IMR-90 (cell line): Measurements from ENCODE around the gene AHSG. TPM values are rescaled to one million over a fixed set of nuclear protein-coding genes. Genes with fewer than 3 reads are reported as not detected.

ENCODE experiments used
- ATAC-seq: fragments of 200-7000 bp; cut with Tn5 transposase; 2 replicates; pipeline ENCODE4 v1.9.1; 2020; ENCODE audit warnings: low read depth, mild to moderate bottlenecking, moderate library complexity
- BruUV-seq: library from RNA; stranded (reverse); fragments of 400-500 nt; replicated peaks from 2 replicates; lab custom pipeline; 2021; lab: Mats Ljungman, UMichigan
- CTCF ChIA-PET: fragments of 300-600 bp; formaldehyde crosslinking; extraction: SDS; loops from one replicate; lab custom pipeline; 2021; ENCODE audit warnings: antibody characterized with exemption; lab: Yijun Ruan, JAX
- POLR2A ChIA-PET: fragments of 300-600 bp; sonication (Branson Sonifier 250); formaldehyde crosslinking; loops from one replicate; lab custom pipeline; 2022; ENCODE audit warnings: antibody characterized with exemption; ENCODE audit not compliant: unreplicated experiment; lab: Charles Lee
- DNase-seq: peaks from one replicate; pipeline ENCODE4 v3.0.0; 2013
- H2AFZ ChIP-seq: replicated peaks from 2 replicates; pipeline ENCODE3; 2013; ENCODE audit warnings: low read length, mild to moderate bottlenecking; ENCODE audit not compliant: poor library complexity
- H2AK5ac ChIP-seq: 2 replicates; pipeline ENCODE4 v1.6.1; 2013; ENCODE audit warnings: low read depth, low read length, inconsistent platforms
- H2AK9ac ChIP-seq: replicated peaks from 2 replicates; pipeline ENCODE3; 2013; ENCODE audit warnings: mild to moderate bottlenecking, low read depth, low read length, moderate library complexity; ENCODE audit not compliant: poor library complexity
- H2BK120ac ChIP-seq: 2 replicates; pipeline ENCODE4 v1.6.1; 2013; ENCODE audit warnings: low read depth, low read length, inconsistent platforms
- H2BK15ac ChIP-seq: 3 replicates; pipeline ENCODE4 v1.6.1; 2013; ENCODE audit warnings: low read depth, low read length, inconsistent platforms
- H2BK20ac ChIP-seq: 2 replicates; pipeline ENCODE4 v1.6.1; 2013; ENCODE audit warnings: low read depth, mild to moderate bottlenecking, inconsistent platforms, low read length, moderate library complexity
- H2BK5ac ChIP-seq: 2 replicates; pipeline ENCODE4 v1.6.1; 2013; ENCODE audit warnings: mild to moderate bottlenecking, low read depth, low read length, inconsistent platforms; ENCODE audit not compliant: poor library complexity, severe bottlenecking
- H3K14ac ChIP-seq: replicated peaks from 2 replicates; pipeline ENCODE4 v1.6.1; 2013; ENCODE audit warnings: low read depth, low read length, inconsistent platforms
- H3K18ac ChIP-seq: 2 replicates; pipeline ENCODE4 v1.6.1; 2013; ENCODE audit warnings: low read depth, low read length, control low read depth
- H3K23ac ChIP-seq: 2 replicates; pipeline ENCODE4 v1.6.1; 2013; ENCODE audit warnings: low read depth, low read length, inconsistent platforms
- H3K27ac ChIP-seq: 2 replicates; pipeline ENCODE4 v1.5.1; 2013; ENCODE audit warnings: mild to moderate bottlenecking, control low read depth, low read length; ENCODE audit not compliant: insufficient read depth
- H3K27me3 ChIP-seq: 2 replicates; pipeline ENCODE4 v1.6.1; 2013; ENCODE audit warnings: low read length; ENCODE audit not compliant: control insufficient read depth, insufficient read depth
- H3K36me3 ChIP-seq: 2 replicates; pipeline ENCODE4 v1.6.1; 2013; ENCODE audit warnings: low read length, mixed read lengths; ENCODE audit not compliant: control insufficient read depth, insufficient read depth
- H3K4ac ChIP-seq: 2 replicates; pipeline ENCODE4 v1.6.1; 2013; ENCODE audit warnings: low read depth, low read length, inconsistent platforms
- H3K4me1 ChIP-seq: 2 replicates; pipeline ENCODE4 v1.6.1; 2013; ENCODE audit warnings: low read length, mixed read lengths; ENCODE audit not compliant: control insufficient read depth, insufficient read depth
- H3K4me2 ChIP-seq: 2 replicates; pipeline ENCODE4 v1.6.1; 2013; ENCODE audit warnings: low read depth, mild to moderate bottlenecking, control low read depth, low read length, moderate library complexity
- H3K4me3 ChIP-seq: 2 replicates; pipeline ENCODE4 v1.5.1; 2013; ENCODE audit warnings: low read depth, mild to moderate bottlenecking, control low read depth, low read length, moderate library complexity; ENCODE audit not compliant: insufficient read depth
- H3K56ac ChIP-seq: 2 replicates; pipeline ENCODE4 v1.6.1; 2013; ENCODE audit warnings: low read length, inconsistent platforms; ENCODE audit not compliant: insufficient read depth; ENCODE audit errors: extremely low read depth
- H3K79me1 ChIP-seq, 2 experiments: 2 replicates each; pipeline ENCODE4 v1.6.1; 2013; ENCODE audit warnings: low read length in 2 of 2, inconsistent platforms in 1 of 2, low read depth in 1 of 2
- H3K9ac ChIP-seq: 2 replicates; pipeline ENCODE4 v1.6.1; 2013; ENCODE audit warnings: low read depth, low read length, control low read depth
- H3K9me1 ChIP-seq: 2 replicates; pipeline ENCODE4 v1.6.1; 2013; ENCODE audit warnings: low read length, inconsistent platforms; ENCODE audit not compliant: insufficient read depth
- H3K9me3 ChIP-seq: 2 replicates; pipeline ENCODE4 v1.6.1; 2013; ENCODE audit warnings: low read length; ENCODE audit not compliant: control insufficient read depth, insufficient read depth
- H4K20me1 ChIP-seq: 2 replicates; pipeline ENCODE4 v1.6.1; 2013; ENCODE audit warnings: low read length, inconsistent platforms; ENCODE audit not compliant: insufficient read depth
- H4K5ac ChIP-seq: 2 replicates; pipeline ENCODE4 v1.6.1; 2013; ENCODE audit warnings: mild to moderate bottlenecking, low read depth, low read length, control low read depth
- H4K8ac ChIP-seq, 2 experiments: 2 replicates each; pipeline ENCODE4 v1.6.1; 2013; ENCODE audit warnings: low read depth in 2 of 2, low read length in 2 of 2, control low read depth in 1 of 2, inconsistent platforms in 1 of 2
- H4K91ac ChIP-seq: 2 replicates; pipeline ENCODE4 v1.6.1; 2013; ENCODE audit warnings: low read depth, low read length, inconsistent platforms; ENCODE audit not compliant: insufficient read depth
- BHLHE40 ChIP-seq: fragments of 150-350 bp; IDR thresholded peaks from 2 replicates; pipeline ENCODE4 v1.6.1; 2016; ENCODE audit warnings: mild to moderate bottlenecking, low read depth, low read length
- CEBPB ChIP-seq: IDR thresholded peaks from 2 replicates; pipeline ENCODE4 v1.6.1; 2012; ENCODE audit warnings: low read depth, low read length, improper control_type of control experiment
- CHD1 ChIP-seq: IDR thresholded peaks from 2 replicates; pipeline ENCODE4 v1.6.1; 2012; ENCODE audit warnings: low read depth, low read length, improper control_type of control experiment
- FOS ChIP-seq: fragments of 150-350 bp; IDR thresholded peaks from 2 replicates; pipeline ENCODE4 v1.6.1; 2016; ENCODE audit warnings: low read depth, low read length
- MAFK ChIP-seq: IDR thresholded peaks from 2 replicates; pipeline ENCODE4 v1.6.1; 2012; ENCODE audit warnings: low read depth, low read length, improper control_type of control experiment
- MAZ ChIP-seq: IDR thresholded peaks from 2 replicates; pipeline ENCODE4 v1.6.1; 2012; ENCODE audit warnings: low read depth, mild to moderate bottlenecking, low read length, improper control_type of control experiment, moderate library complexity, borderline replicate concordance
- MXI1 ChIP-seq: IDR thresholded peaks from 2 replicates; pipeline ENCODE4 v1.6.1; 2012; ENCODE audit warnings: low read depth, mild to moderate bottlenecking, low read length, moderate library complexity, borderline replicate concordance
- NFE2L2 ChIP-seq: fragments of 150-350 bp; IDR thresholded peaks from 2 replicates; pipeline ENCODE4 v1.6.1; 2016; ENCODE audit warnings: low read depth, mild to moderate bottlenecking, low read length
- POLR2A ChIP-seq: IDR thresholded peaks from 2 replicates; pipeline ENCODE4 v1.6.1; 2012; ENCODE audit warnings: mild to moderate bottlenecking, low read depth, low read length
- RAD21 ChIP-seq: IDR thresholded peaks from 2 replicates; pipeline ENCODE4 v1.6.1; 2012; ENCODE audit warnings: low read length, improper control_type of control experiment
- RCOR1 ChIP-seq: IDR thresholded peaks from 2 replicates; pipeline ENCODE4 v1.6.1; 2012; ENCODE audit warnings: mild to moderate bottlenecking, low read length, improper control_type of control experiment; ENCODE audit not compliant: insufficient replicate concordance
- RFX5 ChIP-seq: IDR thresholded peaks from 2 replicates; pipeline ENCODE4 v1.8.0; 2012; ENCODE audit warnings: low read depth, mild to moderate bottlenecking, low read length, moderate library complexity
- SMC3 ChIP-seq: fragments of 150-350 bp; IDR thresholded peaks from 2 replicates; pipeline ENCODE4 v1.6.1; 2016; ENCODE audit warnings: low read depth, mild to moderate bottlenecking, antibody characterized with exemption, low read length, moderate library complexity
- WGBS, 2 experiments: methylation state at CpG; one replicate each; pipeline versions ENCODE4 v1.1.5 to v1.1.7; 2013; ENCODE audit warnings: missing lambda C conversion rate in 2 of 2; ENCODE audit not compliant: insufficient read length in 1 of 2; ENCODE audit errors: extremely low coverage in 2 of 2; 5-methylcytosine and 5-hydroxymethylcytosine counted together
- dilution Hi-C: fragments of 300-500 bp; cut with HindIII; formaldehyde crosslinking; loops from one replicate; pipeline ENCODE4 v1.14.3; 2018; ENCODE audit warnings: low sequenced_read_pairs; ENCODE audit not compliant: unreplicated experiment
- in situ Hi-C: fragments of 300-500 bp; cut with MboI; formaldehyde crosslinking; loops from 3 replicates; pipeline ENCODE4 v1.14.3; 2019; ENCODE audit warnings: low sequenced_read_pairs, inconsistent platforms, mixed read lengths
- intact Hi-C: fragments of 100-400 bp; cut with micrococcal nuclease; formaldehyde crosslinking; loops from 2 replicates; pipeline ENCODE4 v1.10.0; 2022
- polyA plus RNA-seq, 3 experiments: library from polyadenylated mRNA; depleted of rRNA; stranded (reverse); fragments of >200 nt; gene quantifications; 2 replicates each; pipeline ENCODE4 v1.2.3, GENCODE V29; 2012; ENCODE audit warnings: low replicate concordance in 1 of 3
- total RNA-seq: library from RNA; depleted of rRNA; stranded (reverse); fragments of >200 nt; gene quantifications from 2 replicates; pipeline ENCODE4 v1.2.3, GENCODE V29; 2012
- TF ChIP-seq, protein P1 (sequence below): fragments of 150-350 bp; IDR thresholded peaks from 2 replicates; pipeline ENCODE4 v1.6.1; 2017; ENCODE audit warnings: mild to moderate bottlenecking, antibody characterized with exemption, low read length, low read depth
- TF ChIP-seq, protein P2 (sequence below): fragments of 150-350 bp; IDR thresholded peaks from 2 replicates; pipeline ENCODE4 v1.6.1; 2016; ENCODE audit warnings: low read depth, mild to moderate bottlenecking, low read length, moderate library complexity, borderline replicate concordance
- TF ChIP-seq, protein P3 (sequence below): conservative IDR thresholded peaks from 2 replicates; pipeline ENCODE4 v1.5.1; 2012; ENCODE audit warnings: mild to moderate bottlenecking, low read depth, low read length, improper control_type of control experiment

AHSG gene
- total and polyA plus RNA-seq, 2 of the 4 experiments (the other 2 are of a cell fraction), result not detected

DNA sequence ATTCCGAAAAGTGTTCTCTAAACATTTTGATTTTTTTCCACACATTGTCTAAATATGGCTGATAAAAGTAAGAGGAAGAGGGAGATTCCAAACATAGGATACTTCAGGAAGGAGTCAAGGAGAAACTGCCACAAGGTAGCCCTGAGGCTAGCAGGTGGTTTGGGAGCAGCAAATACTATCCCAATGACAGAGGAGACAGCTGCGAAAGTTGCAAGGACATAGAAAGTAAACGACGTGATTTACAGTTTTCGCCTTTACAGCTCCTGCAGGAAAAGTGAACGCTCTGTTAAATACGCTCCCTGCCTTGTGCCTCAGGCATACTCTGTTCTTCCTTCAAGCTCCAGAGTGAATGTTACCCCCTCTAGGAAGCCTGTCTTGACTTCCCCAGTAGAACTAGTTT, 23.7 kb downstream of the AHSG start:
- H3K14ac ChIP-seq, result no peak overlapping the region
- no peak overlapping the region for H3K4me2 ChIP-seq
- H2AFZ ChIP-seq, result no peak overlapping the region
- H3K9me3 ChIP-seq, result no peaks in the 10 kb centered on the region
- BruUV-seq, result no TSS peak
- H3K56ac ChIP-seq, result no peak overlapping the region
- H4K5ac ChIP-seq, result no peak overlapping the region
- H3K18ac ChIP-seq, result no peak overlapping the region
- 81% methylated on average over 6 of the region's 7 CpGs; no CpG with 5 or more reads in 1 of the 2 experiments for WGBS, 2 experiments
- H2BK120ac ChIP-seq, result no peak overlapping the region
- in situ Hi-C loops, result no loop called here
- no peak overlapping the region for H4K8ac ChIP-seq
- H4K20me1 ChIP-seq, result no peaks in the 10 kb centered on the region
- intact Hi-C loops, result no loop called here
- H4K91ac ChIP-seq, result no peak overlapping the region
- peaks cover 10% of the 10 kb centered on the region for H3K27me3 ChIP-seq
- CTCF ChIA-PET, result no interaction called here
- no peak overlapping the region for H2AK9ac ChIP-seq
- POLR2A ChIA-PET, result no interaction called here
- no peak for ATAC-seq
- no peaks in the 10 kb centered on the region for H3K4me1 ChIP-seq
- no peak overlapping the region for H2BK15ac ChIP-seq
- H3K4me3 ChIP-seq, result no peak overlapping the region
- H3K36me3 ChIP-seq, result no peaks in the 10 kb centered on the region
- H3K79me1 ChIP-seq, result no peaks in the 10 kb centered on the region
- no peak overlapping the region for H3K9ac ChIP-seq
- dilution Hi-C loops, result no loop called here
- TF ChIP-seq MAFK (no peak), RCOR1 (no peak), POLR2A (no peak), CHD1 (no peak), MXI1 (no peak), NFE2L2 (no peak), MAZ (no peak), SMC3 (no peak), BHLHE40 (no peak), RFX5 (no peak), RAD21 (no peak), FOS (no peak), CEBPB (no peak)
- TF ChIP-seq, protein P1, sequence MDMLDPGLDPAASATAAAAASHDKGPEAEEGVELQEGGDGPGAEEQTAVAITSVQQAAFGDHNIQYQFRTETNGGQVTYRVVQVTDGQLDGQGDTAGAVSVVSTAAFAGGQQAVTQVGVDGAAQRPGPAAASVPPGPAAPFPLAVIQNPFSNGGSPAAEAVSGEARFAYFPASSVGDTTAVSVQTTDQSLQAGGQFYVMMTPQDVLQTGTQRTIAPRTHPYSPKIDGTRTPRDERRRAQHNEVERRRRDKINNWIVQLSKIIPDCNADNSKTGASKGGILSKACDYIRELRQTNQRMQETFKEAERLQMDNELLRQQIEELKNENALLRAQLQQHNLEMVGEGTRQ, result no peak
- TF ChIP-seq, protein P2, sequence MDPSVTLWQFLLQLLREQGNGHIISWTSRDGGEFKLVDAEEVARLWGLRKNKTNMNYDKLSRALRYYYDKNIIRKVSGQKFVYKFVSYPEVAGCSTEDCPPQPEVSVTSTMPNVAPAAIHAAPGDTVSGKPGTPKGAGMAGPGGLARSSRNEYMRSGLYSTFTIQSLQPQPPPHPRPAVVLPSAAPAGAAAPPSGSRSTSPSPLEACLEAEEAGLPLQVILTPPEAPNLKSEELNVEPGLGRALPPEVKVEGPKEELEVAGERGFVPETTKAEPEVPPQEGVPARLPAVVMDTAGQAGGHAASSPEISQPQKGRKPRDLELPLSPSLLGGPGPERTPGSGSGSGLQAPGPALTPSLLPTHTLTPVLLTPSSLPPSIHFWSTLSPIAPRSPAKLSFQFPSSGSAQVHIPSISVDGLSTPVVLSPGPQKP, result no peak
- TF ChIP-seq, protein P3, sequence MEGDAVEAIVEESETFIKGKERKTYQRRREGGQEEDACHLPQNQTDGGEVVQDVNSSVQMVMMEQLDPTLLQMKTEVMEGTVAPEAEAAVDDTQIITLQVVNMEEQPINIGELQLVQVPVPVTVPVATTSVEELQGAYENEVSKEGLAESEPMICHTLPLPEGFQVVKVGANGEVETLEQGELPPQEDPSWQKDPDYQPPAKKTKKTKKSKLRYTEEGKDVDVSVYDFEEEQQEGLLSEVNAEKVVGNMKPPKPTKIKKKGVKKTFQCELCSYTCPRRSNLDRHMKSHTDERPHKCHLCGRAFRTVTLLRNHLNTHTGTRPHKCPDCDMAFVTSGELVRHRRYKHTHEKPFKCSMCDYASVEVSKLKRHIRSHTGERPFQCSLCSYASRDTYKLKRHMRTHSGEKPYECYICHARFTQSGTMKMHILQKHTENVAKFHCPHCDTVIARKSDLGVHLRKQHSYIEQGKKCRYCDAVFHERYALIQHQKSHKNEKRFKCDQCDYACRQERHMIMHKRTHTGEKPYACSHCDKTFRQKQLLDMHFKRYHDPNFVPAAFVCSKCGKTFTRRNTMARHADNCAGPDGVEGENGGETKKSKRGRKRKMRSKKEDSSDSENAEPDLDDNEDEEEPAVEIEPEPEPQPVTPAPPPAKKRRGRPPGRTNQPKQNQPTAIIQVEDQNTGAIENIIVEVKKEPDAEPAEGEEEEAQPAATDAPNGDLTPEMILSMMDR, result no peak
- no peak overlapping the region for H2BK5ac ChIP-seq
- no peak overlapping the region for H3K23ac ChIP-seq
- no peak overlapping the region for H3K27ac ChIP-seq
- H3K4ac ChIP-seq, result no peak overlapping the region
- DNase-seq, result no peak
- no peak overlapping the region for H2BK20ac ChIP-seq
- no peaks in the 10 kb centered on the region for H3K9me1 ChIP-seq
- H2AK5ac ChIP-seq, result no peak overlapping the region
